NCI-H2107 (cell line): Measurements from ENCODE around the gene HSF2BP.
A peak's percentile ranks its signal among the peaks of the same experiment; 100 is the strongest.
"Not testable (repeated sequence)": the region's sequence is repeated elsewhere in the genome, so short reads cannot be mapped to it uniquely, and the experiment has no call there.

Experiments
- DNase-seq: peaks from one replicate; lab custom pipeline; 2025; lab: John Stamatoyannopoulos, UW

The HSF2BP gene

DNA sequence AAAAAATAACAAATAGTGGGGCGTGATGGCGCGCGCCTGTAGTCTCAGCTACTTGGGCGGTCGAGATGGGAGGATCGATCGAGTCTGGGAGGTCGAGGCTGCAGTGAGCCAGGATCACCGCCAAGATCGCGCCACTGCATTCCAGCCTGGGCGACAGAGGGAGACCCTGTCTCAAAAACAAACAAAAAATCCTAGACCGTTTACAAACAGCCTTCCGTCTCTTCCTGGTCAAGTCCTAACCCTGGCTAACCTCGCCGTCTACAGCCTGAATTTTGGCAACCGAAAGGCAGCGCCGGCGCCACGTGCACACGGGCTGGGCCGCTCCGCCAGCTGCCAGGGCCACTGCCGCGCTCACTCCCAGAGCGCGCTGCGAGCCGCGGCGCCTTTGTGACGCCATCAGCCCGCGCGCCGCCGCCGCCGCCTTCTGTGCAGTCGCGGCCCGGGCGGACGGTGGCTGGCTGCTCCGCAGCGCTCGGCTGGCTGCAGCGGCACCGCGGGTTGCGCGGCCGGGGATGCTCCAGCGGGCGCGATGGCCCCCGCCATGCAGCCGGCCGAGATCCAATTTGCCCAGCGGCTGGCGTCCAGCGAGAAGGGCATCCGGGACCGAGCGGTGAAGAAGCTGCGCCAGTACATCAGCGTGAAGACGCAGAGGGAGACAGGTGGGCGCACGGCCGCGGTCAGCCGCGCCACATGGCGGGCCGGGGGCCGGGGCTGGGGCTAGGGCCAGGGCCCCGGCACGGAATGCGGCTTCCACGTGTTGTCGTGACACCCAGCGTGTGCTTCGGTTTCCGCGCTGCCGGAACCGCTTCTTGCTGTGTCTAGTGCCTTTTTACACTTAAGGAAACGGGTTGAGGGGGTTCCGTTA is at the start of gene HSF2BP, which contains the start of gene RRP1B:
HSF2BP (minus strand) TSS at position 353 of the 865 bp plus-strand sequence. CDS start 1,392 bp downstream, outside the sequence.
RRP1B (plus strand) TSS at position 425 of the 865 bp plus-strand sequence; CDS start at position 530, 105 bp downstream.
- DNase-seq = peak; percentile 87

- DNase-seq = no peak
These were observed 49.6 kb upstream of the HSF2BP start for GRCh38 chr21:43708745-43709381.

DNA sequence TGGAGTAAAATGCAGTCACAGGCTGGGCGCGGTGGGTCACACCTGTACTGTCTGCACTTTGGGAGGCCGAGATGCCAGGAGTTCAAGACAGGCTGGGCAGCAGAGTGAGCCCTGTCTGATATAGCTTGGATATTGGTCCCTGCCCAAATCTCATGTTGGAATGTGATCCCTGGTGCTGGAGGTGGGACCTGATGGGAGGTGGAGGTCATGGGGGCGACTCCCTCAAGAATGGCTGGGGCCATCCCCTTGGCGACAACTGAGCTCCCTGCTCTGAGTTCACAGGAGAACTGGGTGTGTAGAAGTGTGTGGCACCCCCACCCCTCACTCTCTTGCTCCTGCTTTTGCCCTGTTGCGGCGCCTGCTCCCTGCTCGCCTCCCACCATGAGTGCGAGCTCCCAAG is 48.2 kb upstream of the HSF2BP start:
- no peak for DNase-seq

- no peak for DNase-seq
These were observed 44.0 kb upstream of the HSF2BP start for GRCh38 chr21:43703035-43703880.

DNA sequence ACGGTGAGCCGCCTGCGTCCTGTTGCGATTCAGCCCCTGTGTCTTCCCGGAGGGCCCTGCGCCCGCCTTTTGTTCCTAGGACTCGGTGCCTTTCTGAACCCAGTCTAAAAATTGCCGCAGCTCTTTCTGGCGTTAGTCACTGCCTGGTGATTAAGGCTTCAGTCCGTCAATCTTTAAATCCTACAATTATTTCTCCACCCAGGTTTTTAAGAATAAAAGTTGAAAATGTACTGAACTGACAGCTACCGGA is 43.4 kb upstream of the HSF2BP start:
- no peak for DNase-seq

DNA sequence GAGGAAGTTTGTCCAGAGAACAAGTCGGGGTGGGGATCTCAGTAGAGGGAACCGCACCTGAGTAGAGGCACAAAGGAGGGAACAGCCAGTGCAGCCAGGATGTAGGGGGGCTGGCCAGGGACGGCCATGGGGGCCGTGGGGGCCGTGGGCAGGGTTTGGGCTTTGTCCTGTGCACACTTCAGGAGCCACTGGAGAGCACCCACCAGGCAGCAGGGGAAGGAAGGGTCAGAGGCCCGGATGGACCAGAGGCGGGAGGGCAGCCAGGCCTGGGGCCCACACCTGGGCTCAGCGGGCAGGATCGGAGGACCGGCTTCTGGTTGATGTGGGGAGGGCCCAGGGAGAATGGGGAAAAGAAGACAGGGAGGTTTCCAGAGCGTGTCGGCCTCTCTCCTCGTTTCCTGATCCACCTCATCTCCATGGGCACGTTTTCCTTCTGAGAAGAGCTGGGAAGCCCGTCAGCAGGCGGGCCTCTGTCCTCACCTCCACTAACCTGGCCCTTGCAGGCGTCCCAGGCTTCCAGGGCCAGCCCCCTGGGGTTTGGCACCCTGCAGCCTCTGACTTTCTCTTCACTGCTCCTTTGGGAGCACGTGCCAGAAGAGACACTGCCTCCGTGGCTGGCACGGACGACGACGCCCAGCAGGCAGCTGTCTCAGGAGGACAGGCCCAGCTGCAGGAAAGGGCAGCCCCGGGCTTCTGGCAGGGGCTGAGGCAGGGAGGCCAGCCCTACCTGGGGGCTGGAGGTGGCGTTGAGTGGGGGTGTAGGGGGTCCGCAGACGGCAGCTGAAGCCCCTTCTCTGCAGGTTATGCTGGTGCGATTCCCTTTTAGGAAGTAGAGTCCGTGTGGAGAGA is 42.9 kb upstream of the HSF2BP start:
- DNase-seq = no peak

DNA sequence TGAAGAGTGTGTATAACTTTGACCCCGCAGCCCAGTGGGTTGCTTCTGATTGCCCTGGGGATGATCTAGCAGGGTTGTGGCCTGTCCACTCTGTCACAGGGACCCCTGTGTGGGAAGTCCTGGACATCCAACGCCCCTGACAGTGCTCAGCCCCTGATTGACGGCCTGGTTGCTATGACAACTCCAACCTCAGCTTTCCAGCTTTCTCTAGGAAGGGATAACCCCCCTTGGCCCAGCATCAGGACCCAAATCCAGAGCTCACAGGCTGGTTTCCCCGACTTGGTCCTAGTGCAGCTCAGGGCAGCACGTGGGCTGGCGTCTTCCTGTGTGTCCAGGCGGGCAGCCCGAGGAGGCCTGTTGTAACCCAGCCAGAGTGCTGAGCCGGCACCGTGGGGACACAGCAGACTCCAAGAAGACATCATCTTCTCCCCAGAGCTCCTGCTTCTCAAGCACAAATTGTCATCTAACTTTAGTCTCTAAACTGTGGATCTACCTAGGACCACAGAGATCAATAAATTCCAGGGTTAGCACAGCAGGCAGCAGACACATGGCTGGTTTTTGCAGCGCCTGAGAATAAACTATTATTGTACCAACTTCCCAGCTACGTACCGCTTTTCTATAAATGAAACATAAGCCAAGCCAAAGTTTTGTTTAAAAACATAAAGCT is 40.8 kb upstream of the HSF2BP start:
- no peak for DNase-seq

- DNase-seq = not testable (repeated sequence)
These were observed 40.1 kb upstream of the HSF2BP start for GRCh38 chr21:43699492-43699777.

GRCh38 chr21:43697758-43698643 is 38.7 kb upstream of the HSF2BP start:
- DNase-seq = no peak

DNA sequence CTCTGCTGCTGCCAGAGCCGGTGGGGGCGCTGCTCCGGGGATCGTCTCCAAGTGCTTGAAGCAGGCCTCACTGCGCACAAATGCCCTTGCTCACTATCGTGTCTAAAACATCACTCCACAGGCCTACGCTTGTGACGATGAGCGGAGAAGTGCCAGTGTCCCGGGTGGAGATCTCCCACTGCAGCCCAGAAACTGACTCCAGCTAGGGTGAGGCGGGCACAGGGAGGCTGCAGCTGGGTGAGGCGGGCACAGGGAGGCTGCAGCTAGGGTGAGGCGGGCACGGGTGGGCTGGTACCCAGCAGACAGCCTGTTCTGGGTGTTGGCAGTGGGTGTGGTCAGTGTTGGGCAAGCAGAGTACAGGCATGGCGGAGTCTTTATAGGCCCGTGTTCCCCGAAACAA is 36.9 kb upstream of the HSF2BP start:
- DNase-seq = no peak

DNA sequence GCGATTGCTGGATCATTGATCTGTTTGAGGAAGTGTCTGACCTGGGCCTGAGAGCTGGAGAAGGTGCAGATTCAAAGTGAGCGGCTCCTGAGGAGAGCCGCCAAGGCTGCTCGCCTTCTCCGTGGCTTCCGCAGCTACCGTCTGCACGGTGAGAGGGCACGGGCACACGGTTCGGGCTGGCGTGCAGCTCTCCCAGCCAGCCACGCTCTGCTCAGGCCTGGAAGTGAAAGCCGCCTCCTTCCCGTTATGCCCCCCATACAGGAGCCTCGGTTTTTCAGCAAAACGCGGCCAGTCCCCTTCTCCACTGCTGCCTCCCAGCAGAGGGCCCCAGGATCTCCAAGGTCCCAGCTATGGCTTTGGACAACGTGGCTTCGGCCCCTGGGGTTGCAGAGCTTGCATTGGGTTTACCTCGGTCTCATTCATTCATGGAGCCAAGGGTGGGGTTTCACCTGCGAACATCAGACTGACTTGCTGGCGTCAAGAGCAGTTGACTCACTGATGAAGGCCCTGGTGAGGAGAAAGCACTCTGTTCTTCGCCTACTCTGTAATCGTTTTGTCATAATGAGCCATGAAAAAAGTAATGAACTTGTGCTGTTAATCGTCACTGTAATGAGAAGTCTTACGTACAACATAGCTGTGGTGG is 35.3 kb upstream of the HSF2BP start:
- DNase-seq = no peak

DNA sequence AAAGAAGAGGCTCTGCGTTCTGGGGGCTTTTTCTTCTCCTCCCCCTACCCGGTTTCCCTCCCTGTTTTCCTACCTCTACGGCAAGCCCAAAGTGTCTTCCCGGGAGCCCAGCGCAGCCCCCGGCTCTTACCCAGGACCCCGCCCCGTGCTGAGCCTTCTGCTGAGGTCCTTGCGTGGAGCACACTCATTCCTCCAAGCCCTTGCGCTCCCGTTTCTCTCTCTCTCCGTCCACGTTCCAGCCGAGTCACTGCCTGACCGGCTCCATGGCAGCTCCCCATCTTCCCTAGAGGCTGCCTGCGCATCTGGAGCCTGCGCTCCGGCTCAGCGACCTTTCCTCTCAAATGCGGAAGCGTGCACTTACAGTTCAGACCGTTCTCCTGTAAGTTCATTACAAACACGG is 34.7 kb upstream of the HSF2BP start:
- DNase-seq = no peak

GRCh38 chr21:43692949-43693348 is 33.7 kb upstream of the HSF2BP start:
- DNase-seq = no peak

DNA sequence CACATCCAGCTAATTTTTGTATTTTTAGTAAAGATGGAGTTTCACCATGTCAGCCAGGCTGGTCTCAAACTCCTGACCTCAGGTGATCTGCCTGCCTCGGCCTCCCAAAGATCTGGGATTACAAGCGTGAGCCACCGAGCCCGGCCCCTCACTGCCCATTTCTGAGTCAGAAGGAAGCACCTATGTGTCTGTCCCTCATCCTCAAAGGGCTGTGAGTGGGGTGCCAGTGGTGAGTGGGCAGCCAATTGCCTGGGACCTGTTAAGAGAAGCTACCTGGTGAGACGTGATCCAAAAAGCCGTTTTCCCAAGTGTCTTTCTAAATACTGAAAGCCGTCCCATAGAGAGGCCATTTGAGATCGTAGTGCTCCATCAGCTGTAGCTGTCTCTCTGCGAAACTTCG is 32.5 kb upstream of the HSF2BP start:
- no peak for DNase-seq

DNA sequence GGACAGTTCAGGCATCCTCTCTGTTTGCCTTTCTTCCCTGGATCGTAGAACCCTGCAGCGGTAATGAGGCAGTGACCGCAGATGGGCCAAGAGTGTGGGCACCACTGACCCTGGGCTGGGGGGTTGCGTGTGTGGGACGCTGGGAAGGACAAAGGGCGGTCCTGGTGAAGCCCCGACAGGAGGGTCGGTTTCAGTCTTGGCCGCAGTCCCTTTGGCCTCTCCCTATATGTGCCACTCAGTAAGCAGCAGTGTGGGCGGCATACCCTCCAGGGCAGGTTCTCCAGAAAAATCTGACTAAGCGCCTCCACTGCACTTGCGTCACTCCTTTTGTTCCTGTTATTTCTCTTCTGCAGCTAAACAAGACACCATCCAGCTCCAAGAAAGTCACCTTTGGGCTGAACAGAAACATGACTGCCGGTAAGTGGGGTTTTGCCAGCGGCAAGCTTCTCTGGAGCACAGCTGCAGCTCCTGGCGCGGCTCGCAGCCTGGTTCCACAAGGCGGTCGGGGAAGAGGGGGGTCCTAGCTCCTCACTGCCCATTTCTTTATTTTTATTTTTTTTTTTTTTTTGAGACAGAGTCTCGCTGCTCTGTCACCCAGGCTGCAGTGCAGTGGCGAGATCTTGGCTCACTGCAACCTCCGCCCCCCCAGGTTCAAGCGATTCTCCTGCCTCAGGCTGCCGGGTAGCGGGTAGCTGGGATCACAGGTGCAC is 32.0 kb upstream of the HSF2BP start:
- no peak for DNase-seq

GRCh38 chr21:43690346-43690745 is 31.1 kb upstream of the HSF2BP start:
- DNase-seq = no peak

DNA sequence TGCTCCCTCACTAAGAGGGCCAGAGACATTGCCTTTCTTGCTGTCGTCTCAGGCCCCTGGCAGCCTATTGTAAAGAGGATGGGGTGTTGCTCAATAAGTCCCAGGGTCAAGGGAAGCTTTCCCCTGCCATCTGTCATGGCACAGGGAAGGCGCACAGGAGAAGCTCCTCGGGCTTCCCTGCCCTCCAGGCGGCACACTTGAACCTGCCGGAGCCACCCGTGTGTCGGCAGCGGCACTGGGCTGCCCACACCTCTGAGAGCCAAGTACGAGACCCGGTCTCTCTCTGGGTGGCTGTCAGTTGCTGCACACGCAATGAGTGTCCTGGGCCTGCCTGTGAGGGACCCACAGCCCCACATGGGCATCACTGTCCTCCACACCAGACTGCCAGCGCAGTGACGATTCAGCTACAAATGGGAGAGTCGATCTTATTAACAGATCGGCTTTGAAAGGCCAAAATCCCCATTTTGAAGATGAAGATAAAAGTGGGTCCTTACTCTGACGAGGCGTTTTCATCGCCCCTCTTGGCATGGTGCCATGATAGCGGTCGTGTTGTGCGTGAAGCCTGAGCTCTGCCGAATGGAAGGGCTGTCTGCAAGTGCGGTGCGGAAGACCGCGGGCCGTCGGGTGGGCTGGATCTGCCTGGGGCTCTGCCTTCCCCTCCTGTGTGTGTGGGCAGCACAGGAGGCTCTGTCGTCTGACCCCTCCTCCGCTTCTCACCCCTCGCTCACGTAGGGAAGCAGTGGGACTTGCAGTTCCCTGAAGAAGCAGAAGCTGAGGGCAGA is 30.5 kb upstream of the HSF2BP start:
- no peak for DNase-seq

GRCh38 chr21:43688906-43689305 is 29.6 kb upstream of the HSF2BP start:
- no peak for DNase-seq
